Measurements from ENCODE around the gene BMAL1. TPM values are rescaled to one million over a fixed set of nuclear protein-coding genes. Genes with fewer than 3 reads are reported as not detected.
A peak's percentile ranks its signal among the peaks of the same experiment; 100 is the strongest.

Gene BMAL1
- polyA plus RNA-seq, 1 donor (not counting 4 experiments of a cell fraction or from before 2014, with no cell fraction given): 27.5 TPM

GRCh38 chr11:13236626-13237025 lies 41.0 kb upstream of the BMAL1 start:
- DNase-seq (ENCODE audit: low read depth, low spot score) (no peak), FAIRE-seq (no peak)
- dilution Hi-C loops (cut with MboI; ENCODE audit: extremely low pct_ligation_motif_present, low sequenced_read_pairs): no loop called here
- H2AFZ ChIP-seq (ENCODE audit: control insufficient read depth, low read length): no peak overlapping the region
- H3K9ac ChIP-seq (ENCODE audit: control insufficient read depth, extremely low read depth, insufficient read depth, low read length): no peak overlapping the region
- no peaks in the 10 kb centered on the region for H3K9me3 ChIP-seq (ENCODE audit: control insufficient read depth, low read depth, low read length)
- no peak overlapping the region for H3K27ac ChIP-seq (ENCODE audit: control insufficient read depth, insufficient read depth, low read length)
- H3K79me2 ChIP-seq (ENCODE audit: control insufficient read depth, insufficient read depth, low read length): no peaks in the 10 kb centered on the region
- no peaks in the 10 kb centered on the region for H3K9me1 ChIP-seq (ENCODE audit: control insufficient read depth, extremely low read depth, insufficient read depth, low read length)
- H3K36me3 ChIP-seq (ENCODE audit: control insufficient read depth in 2 of 2, extremely low read depth in 1 of 2, insufficient read depth in 2 of 2, low read length in 2 of 2): no peaks in the 10 kb centered on the region
- no peaks in the 10 kb centered on the region for H3K27me3 ChIP-seq (ENCODE audit: control insufficient read depth, extremely low read depth, insufficient read depth, low read length)
- H3K4me1 ChIP-seq (ENCODE audit: control insufficient read depth, extremely low read depth, insufficient read depth, low read length): peaks cover 7% of the 10 kb centered on the region
- TF ChIP-seq EZH2 (IDR thresholded peaks at IDR 0.05; ENCODE audit: low read length) (no peak), CTCF (optimal IDR thresholded peaks at IDR 0.05 in 1 of 3, IDR thresholded peaks at IDR 0.05 in 1 of 3, conservative IDR thresholded peaks at IDR 0.05 in 1 of 3; ENCODE audit: extremely low read depth in 1 of 3, insufficient read depth in 2 of 3, low read length in 3 of 3) (no peak)
- no peaks in the 10 kb centered on the region for H4K20me1 ChIP-seq (ENCODE audit: control insufficient read depth, extremely low read depth, insufficient read depth, low read length)
- H3K4me3 ChIP-seq (ENCODE audit: control insufficient read depth in 2 of 3, extremely low read depth in 1 of 3, insufficient read depth in 2 of 3, low read depth in 1 of 3, low read length in 3 of 3): no peak overlapping the region
- H3K4me2 ChIP-seq (ENCODE audit: control insufficient read depth, extremely low read depth, insufficient read depth, low read depth, low read length): no peak overlapping the region

DNA sequence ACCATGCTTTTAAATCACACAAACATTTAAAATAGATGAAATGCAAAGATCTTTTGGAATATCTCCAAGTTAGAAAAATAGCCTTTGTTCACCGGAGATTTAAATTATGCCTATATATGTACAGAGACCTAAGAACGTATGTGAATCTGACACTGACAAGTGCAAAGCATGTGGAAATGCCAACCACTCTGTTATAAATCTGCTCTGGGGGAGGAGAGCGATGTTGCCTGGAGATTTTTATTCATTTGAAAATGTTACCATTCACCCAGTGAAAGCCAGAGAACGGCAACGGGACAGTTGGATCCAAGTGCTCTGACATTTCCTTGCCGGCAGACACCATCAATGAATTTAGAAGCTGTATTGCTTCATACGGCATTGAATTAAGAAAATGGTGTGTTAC lies 39.8 kb upstream of the BMAL1 start:
- Histone ChIP-seq H3K79me2 (ENCODE audit: control insufficient read depth, insufficient read depth, low read length) (no peaks in the 10 kb centered on the region), H2AFZ (ENCODE audit: control insufficient read depth, low read length) (no peak overlapping the region), H3K4me2 (ENCODE audit: control insufficient read depth, extremely low read depth, insufficient read depth, low read depth, low read length) (no peak overlapping the region), H3K36me3 (ENCODE audit: control insufficient read depth in 2 of 2, extremely low read depth in 1 of 2, insufficient read depth in 2 of 2, low read length in 2 of 2) (no peaks in the 10 kb centered on the region), H3K27ac (ENCODE audit: control insufficient read depth, insufficient read depth, low read length) (no peak overlapping the region), H4K20me1 (ENCODE audit: control insufficient read depth, extremely low read depth, insufficient read depth, low read length) (no peaks in the 10 kb centered on the region), H3K4me1 (ENCODE audit: control insufficient read depth, extremely low read depth, insufficient read depth, low read length) (peaks cover 12% of the 10 kb centered on the region), H3K9ac (ENCODE audit: control insufficient read depth, extremely low read depth, insufficient read depth, low read length) (no peak overlapping the region), H3K4me3 (ENCODE audit: control insufficient read depth in 2 of 3, extremely low read depth in 1 of 3, insufficient read depth in 2 of 3, low read depth in 1 of 3, low read length in 3 of 3) (no peak overlapping the region), H3K9me1 (ENCODE audit: control insufficient read depth, extremely low read depth, insufficient read depth, low read length) (no peaks in the 10 kb centered on the region), H3K9me3 (ENCODE audit: control insufficient read depth, low read depth, low read length) (no peaks in the 10 kb centered on the region), H3K27me3 (ENCODE audit: control insufficient read depth, extremely low read depth, insufficient read depth, low read length) (no peaks in the 10 kb centered on the region)
- dilution Hi-C loops (cut with MboI; ENCODE audit: extremely low pct_ligation_motif_present, low sequenced_read_pairs): no loop called here
- DNase-seq (ENCODE audit: low read depth, low spot score): no peak
- no peak for TF ChIP-seq EZH2 (IDR thresholded peaks at IDR 0.05; ENCODE audit: low read length)
- no peak for FAIRE-seq

GRCh38 chr11:13238879-13239514 lies 38.6 kb upstream of the BMAL1 start:
- peak; percentile 80 for FAIRE-seq
- H3K79me2 ChIP-seq (ENCODE audit: control insufficient read depth, insufficient read depth, low read length): no peaks in the 10 kb centered on the region
- H3K9ac ChIP-seq (ENCODE audit: control insufficient read depth, extremely low read depth, insufficient read depth, low read length): no peak overlapping the region
- H3K9me1 ChIP-seq (ENCODE audit: control insufficient read depth, extremely low read depth, insufficient read depth, low read length): no peaks in the 10 kb centered on the region
- H3K36me3 ChIP-seq (ENCODE audit: control insufficient read depth in 2 of 2, extremely low read depth in 1 of 2, insufficient read depth in 2 of 2, low read length in 2 of 2): no peaks in the 10 kb centered on the region
- TF ChIP-seq EZH2 (IDR thresholded peaks at IDR 0.05; ENCODE audit: low read length): no peak
- peak; percentile 73 to 84 (median 74) for TF ChIP-seq CTCF (optimal IDR thresholded peaks at IDR 0.05 in 1 of 3, IDR thresholded peaks at IDR 0.05 in 1 of 3, conservative IDR thresholded peaks at IDR 0.05 in 1 of 3; ENCODE audit: extremely low read depth in 1 of 3, insufficient read depth in 2 of 3, low read length in 3 of 3)
- no peak for DNase-seq (ENCODE audit: low read depth, low spot score)
- peaks cover 15% of the 10 kb centered on the region for H3K4me1 ChIP-seq (ENCODE audit: control insufficient read depth, extremely low read depth, insufficient read depth, low read length)
- peak overlapping the region; percentile 17 for H2AFZ ChIP-seq (ENCODE audit: control insufficient read depth, low read length)
- no peak overlapping the region for H3K4me3 ChIP-seq (ENCODE audit: control insufficient read depth in 2 of 3, extremely low read depth in 1 of 3, insufficient read depth in 2 of 3, low read depth in 1 of 3, low read length in 3 of 3)
- no peaks in the 10 kb centered on the region for H4K20me1 ChIP-seq (ENCODE audit: control insufficient read depth, extremely low read depth, insufficient read depth, low read length)
- H3K9me3 ChIP-seq (ENCODE audit: control insufficient read depth, low read depth, low read length): no peaks in the 10 kb centered on the region
- dilution Hi-C loops (cut with MboI; ENCODE audit: extremely low pct_ligation_motif_present, low sequenced_read_pairs): no loop called here
- H3K27me3 ChIP-seq (ENCODE audit: control insufficient read depth, extremely low read depth, insufficient read depth, low read length): no peaks in the 10 kb centered on the region
- H3K27ac ChIP-seq (ENCODE audit: control insufficient read depth, insufficient read depth, low read length): no peak overlapping the region
- H3K4me2 ChIP-seq (ENCODE audit: control insufficient read depth, extremely low read depth, insufficient read depth, low read depth, low read length): no peak overlapping the region

Data from keratinocyte (primary cell).